ENCODE data around the gene APBA2.

GRCh38 chr15:28994142-28994830, 108.5 kb downstream of the APBA2 start:
- no peak for TF ChIP-seq CTCF (IDR thresholded peaks at IDR 0.05)
- no peak for TF ChIP-seq POLR2A (IDR thresholded peaks at IDR 0.05)
